ENCODE results near the gene MPHOSPH9. TPM values are rescaled to one million over a fixed set of nuclear protein-coding genes. Genes with fewer than 3 reads are reported as not detected.
A peak's percentile ranks its signal among the peaks of the same experiment; 100 is the strongest.

The MPHOSPH9 gene
- total RNA-seq, 1 experiment from 2014 or later, result 60.5 TPM

- Histone ChIP-seq H2BK12ac (ENCODE audit: insufficient read length, low read depth, low read length) (no peak within 1 kb of the TSS), H3K4ac (ENCODE audit: low read depth, low read length) (no peak within 1 kb of the TSS), H4K20me1 (ENCODE audit: control insufficient read depth, insufficient read depth, insufficient read length) (no peaks in the 10 kb centered on the region), H3K27ac (ENCODE audit: insufficient read length, low read depth, low read length) (no peak within 1 kb of the TSS), H3K27me3 (ENCODE audit: insufficient read depth, low read length) (peaks cover 17% of the 10 kb centered on the region; the same call in 1 of the 2 replicates), H2AK5ac (ENCODE audit: insufficient read length, low read length) (no peak within 1 kb of the TSS), H2BK15ac (ENCODE audit: low read depth, low read length) (no peak within 1 kb of the TSS), H3T11ph (ENCODE audit: low read length) (no peak within 1 kb of the TSS), H3K14ac (ENCODE audit: insufficient read depth, low read length) (no peak within 1 kb of the TSS; the same call in 1 of the 2 replicates), H2BK120ac (ENCODE audit: low read depth, low read length, poor library complexity, severe bottlenecking) (no peak within 1 kb of the TSS), H4K91ac (ENCODE audit: insufficient read length, low read depth, low read length) (no peak within 1 kb of the TSS), H4K5ac (ENCODE audit: insufficient read length, low read depth, low read length) (no peak within 1 kb of the TSS), H3K79me1 (ENCODE audit: insufficient read depth, low read depth, low read length, poor library complexity, severe bottlenecking) (no peaks in the 10 kb centered on the region), H3K9ac (ENCODE audit: extremely low read depth, insufficient read length, low read length) (no peak within 1 kb of the TSS), H2BK20ac (ENCODE audit: low read depth, low read length, poor library complexity, severe bottlenecking) (no peak within 1 kb of the TSS), H3K4me1 (ENCODE audit: insufficient read depth, low read length) (peaks cover 2% of the 10 kb centered on the region; the same call in 1 of the 2 replicates), H3K9me3 (ENCODE audit: control insufficient read depth, low read depth, low read length) (no peaks in the 10 kb centered on the region), H2AFZ (ENCODE audit: low read length) (no peak within 1 kb of the TSS), H3K18ac (ENCODE audit: insufficient read length, low read depth, low read length) (peak within 1 kb of the TSS; percentile 42), H3K56ac (ENCODE audit: insufficient read length, low read depth, low read length) (no peak within 1 kb of the TSS), H2BK5ac (ENCODE audit: insufficient read length, low read length) (no peak within 1 kb of the TSS), H3K23ac (ENCODE audit: insufficient read length, low read depth, low read length) (no peak within 1 kb of the TSS), H3K4me2 (ENCODE audit: insufficient read depth, insufficient read length, low read length) (peak within 1 kb of the TSS; percentile 55), H3K23me2 (ENCODE audit: insufficient read length, low read depth, low read length, poor library complexity, severe bottlenecking) (peaks cover 10% of the 10 kb centered on the region), H3K79me2 (ENCODE audit: insufficient read depth, low read length) (no peaks in the 10 kb centered on the region), H4K8ac (replicated peaks; ENCODE audit: insufficient read length, low read depth, low read length) (no peak within 1 kb of the TSS)
- peaks cover 47 to 49% of the 10 kb centered on the region in 2 experiments for H3K4me1 Mint-ChIP-seq
- H3K27ac Mint-ChIP-seq, result no peak within 1 kb of the TSS; a peak in 1 of 7 replicates
- no peak for DNase-seq
- H3K9me3 Mint-ChIP-seq, result no peaks in the 10 kb centered on the region
- whole genome bisulfite sequencing (ENCODE audit: extremely low coverage, insufficient read length, low lambda C conversion rate), result no CpG with 5 or more reads among the region's 119 CpGs
- H3K4me3 Mint-ChIP-seq, result peak within 1 kb of the TSS; percentile 65 to 85
- peaks cover 0 to 5% (median 0%) of the 10 kb centered on the region in 3 experiments; a peak in 2 of 7 replicates for H3K36me3 Mint-ChIP-seq (ENCODE audit: insufficient read depth in 1 of 3, low read depth in 3 of 3)
- H3K27me3 Mint-ChIP-seq (ENCODE audit: low read depth), result peaks cover 55% of the 10 kb centered on the region
- no peak for TF ChIP-seq CTCF (conservative IDR thresholded peaks at IDR 0.05)
Measured at GRCh38 chr12:123150744-123151456, 82.0 kb downstream of the MPHOSPH9 start, which contains the start of gene PITPNM2. Gene PITPNM2, minus strand, starts transcription at chr12:123151090. Its CDS starts 116,500 bp downstream, at chr12:123034590.
